Neutrophil (primary cell): ENCODE measurements around the gene INPP5A.

ENCODE experiments used
- H3K27ac ChIP-seq: fragments of 200-600 bp; sonication (generic); 2 replicates; pipeline ENCODE4 v1.5.1; 2016; ENCODE audit warnings: mild to moderate bottlenecking, moderate library complexity
- H3K27me3 ChIP-seq: fragments of 200-600 bp; sonication (generic); 2 replicates; pipeline ENCODE4 v1.6.0; 2016; ENCODE audit warnings: mild to moderate bottlenecking
- H3K36me3 ChIP-seq: fragments of 200-600 bp; sonication (generic); 2 replicates; pipeline ENCODE4 v1.5.1; 2017
- H3K4me1 ChIP-seq, 2 experiments: fragments of 200-600 bp in 1 of 2; sonication (generic) in 1 of 2; 1 replicate in 1 of 2; 2 replicates in 1 of 2; pipeline versions ENCODE4 v1.5.1 to v1.6.1; 2013 to 2016; ENCODE audit warnings: low read depth in 1 of 2, low read length in 1 of 2, mild to moderate bottlenecking in 1 of 2, moderate library complexity in 1 of 2; ENCODE audit not compliant: control insufficient read depth in 1 of 2, insufficient read depth in 1 of 2
- H3K4me3 ChIP-seq, 2 experiments: fragments of 200-600 bp in 1 of 2; sonication (generic) in 1 of 2; 1 replicate in 1 of 2; 2 replicates in 1 of 2; pipeline ENCODE4 v1.5.1; 2013 to 2016; ENCODE audit warnings: low read depth in 1 of 2, low read length in 1 of 2, mild to moderate bottlenecking in 1 of 2, moderate library complexity in 1 of 2
- H3K9me3 ChIP-seq: fragments of 200-600 bp; sonication (generic); 2 replicates; pipeline ENCODE4 v1.5.1; 2016
- TF ChIP-seq, protein P1 (sequence below): fragments of 200-600 bp; sonication (generic); IDR thresholded peaks from 2 replicates; pipeline ENCODE4 v1.5.1; 2016; ENCODE audit warnings: antibody characterized with exemption

INPP5A gene

DNA sequence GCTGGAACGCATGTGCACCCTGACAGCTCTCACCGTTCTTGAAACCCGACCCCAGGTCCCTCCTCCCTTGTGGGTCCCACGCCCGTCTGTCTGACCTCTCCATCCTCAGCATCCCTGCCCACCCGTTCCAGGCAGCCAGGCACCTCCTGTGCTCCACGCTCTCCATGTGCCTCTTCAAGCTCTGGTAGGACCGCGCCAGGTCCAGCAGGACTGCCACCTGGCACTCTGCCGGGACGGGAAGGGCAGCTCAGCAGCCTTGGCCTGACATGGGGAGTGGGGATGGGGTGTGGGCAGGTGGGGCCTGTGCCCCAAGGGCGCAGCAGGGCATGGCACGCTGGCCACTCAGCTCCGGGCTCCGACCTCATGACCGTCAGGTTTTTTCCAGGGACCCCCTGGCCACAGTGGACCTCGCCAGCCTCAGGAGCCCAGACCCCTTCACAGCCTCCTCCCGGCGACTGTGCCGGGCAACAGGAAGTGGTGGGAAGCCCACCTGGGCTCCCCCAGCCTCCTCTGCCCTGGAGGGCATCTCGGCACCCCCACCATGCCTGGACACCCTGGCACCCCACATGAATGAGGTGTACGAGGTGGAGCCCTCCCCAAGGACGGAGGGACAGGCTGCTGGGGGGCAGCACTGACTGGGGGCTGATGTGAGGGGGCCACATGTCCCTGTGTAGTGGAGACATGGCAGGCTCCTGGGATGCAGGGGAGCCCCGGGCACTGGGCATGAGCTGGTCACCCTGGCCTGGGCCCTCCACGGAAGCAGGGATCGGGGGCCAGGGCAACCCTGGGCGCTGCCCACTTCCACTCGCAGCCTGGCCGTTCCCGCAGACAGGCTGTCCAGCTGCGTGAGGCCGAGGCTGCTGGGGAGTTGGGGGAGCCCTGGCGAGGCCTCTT lies 273.5 kb downstream of the INPP5A start:
- H3K27me3 ChIP-seq: peaks cover 16% of the 10 kb centered on the region
- TF ChIP-seq, protein P1, sequence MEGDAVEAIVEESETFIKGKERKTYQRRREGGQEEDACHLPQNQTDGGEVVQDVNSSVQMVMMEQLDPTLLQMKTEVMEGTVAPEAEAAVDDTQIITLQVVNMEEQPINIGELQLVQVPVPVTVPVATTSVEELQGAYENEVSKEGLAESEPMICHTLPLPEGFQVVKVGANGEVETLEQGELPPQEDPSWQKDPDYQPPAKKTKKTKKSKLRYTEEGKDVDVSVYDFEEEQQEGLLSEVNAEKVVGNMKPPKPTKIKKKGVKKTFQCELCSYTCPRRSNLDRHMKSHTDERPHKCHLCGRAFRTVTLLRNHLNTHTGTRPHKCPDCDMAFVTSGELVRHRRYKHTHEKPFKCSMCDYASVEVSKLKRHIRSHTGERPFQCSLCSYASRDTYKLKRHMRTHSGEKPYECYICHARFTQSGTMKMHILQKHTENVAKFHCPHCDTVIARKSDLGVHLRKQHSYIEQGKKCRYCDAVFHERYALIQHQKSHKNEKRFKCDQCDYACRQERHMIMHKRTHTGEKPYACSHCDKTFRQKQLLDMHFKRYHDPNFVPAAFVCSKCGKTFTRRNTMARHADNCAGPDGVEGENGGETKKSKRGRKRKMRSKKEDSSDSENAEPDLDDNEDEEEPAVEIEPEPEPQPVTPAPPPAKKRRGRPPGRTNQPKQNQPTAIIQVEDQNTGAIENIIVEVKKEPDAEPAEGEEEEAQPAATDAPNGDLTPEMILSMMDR: no peak
- H3K27ac ChIP-seq: no peak overlapping the region
- H3K36me3 ChIP-seq: no peaks in the 10 kb centered on the region
- H3K4me1 ChIP-seq: no peaks in the 10 kb centered on the region
- no peaks in the 10 kb centered on the region for H3K9me3 ChIP-seq
- H3K4me3 ChIP-seq: no peak overlapping the region

DNA sequence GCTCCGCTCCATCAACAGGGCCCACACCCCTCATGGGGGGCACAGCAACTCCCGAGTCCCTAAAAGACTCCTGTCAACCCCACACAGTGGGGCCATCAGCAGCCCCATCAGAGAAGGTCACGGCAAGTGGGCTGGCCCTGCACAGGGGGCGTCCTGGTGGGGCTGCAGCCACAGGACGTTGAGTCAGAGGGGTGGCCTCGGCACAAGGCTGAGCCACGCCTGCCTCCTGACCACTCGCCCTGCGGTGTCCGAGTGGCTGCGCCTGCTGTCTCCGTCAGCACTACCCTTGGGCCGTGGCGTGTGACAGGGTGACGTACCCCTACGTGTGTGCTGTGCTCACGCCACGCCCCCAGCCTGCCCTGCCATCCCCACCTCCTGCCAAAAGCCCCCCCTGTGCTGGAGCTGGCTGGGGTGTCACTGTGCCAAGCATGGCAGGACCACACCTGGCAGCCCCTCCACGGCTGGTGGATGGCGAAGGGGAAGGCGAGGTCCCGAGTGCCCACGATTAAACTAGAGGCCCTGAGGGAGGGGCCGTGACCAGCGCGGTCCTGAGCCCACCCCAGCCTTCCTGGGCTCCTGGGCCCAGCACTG lies 274.4 kb downstream of the INPP5A start:
- no peaks in the 10 kb centered on the region for H3K9me3 ChIP-seq
- no peak overlapping the region for H3K4me3 ChIP-seq
- TF ChIP-seq, protein P1: no peak
- no peaks in the 10 kb centered on the region for H3K36me3 ChIP-seq
- H3K27ac ChIP-seq: no peak overlapping the region
- H3K27me3 ChIP-seq: peaks cover 10% of the 10 kb centered on the region
- no peaks in the 10 kb centered on the region for H3K4me1 ChIP-seq

DNA sequence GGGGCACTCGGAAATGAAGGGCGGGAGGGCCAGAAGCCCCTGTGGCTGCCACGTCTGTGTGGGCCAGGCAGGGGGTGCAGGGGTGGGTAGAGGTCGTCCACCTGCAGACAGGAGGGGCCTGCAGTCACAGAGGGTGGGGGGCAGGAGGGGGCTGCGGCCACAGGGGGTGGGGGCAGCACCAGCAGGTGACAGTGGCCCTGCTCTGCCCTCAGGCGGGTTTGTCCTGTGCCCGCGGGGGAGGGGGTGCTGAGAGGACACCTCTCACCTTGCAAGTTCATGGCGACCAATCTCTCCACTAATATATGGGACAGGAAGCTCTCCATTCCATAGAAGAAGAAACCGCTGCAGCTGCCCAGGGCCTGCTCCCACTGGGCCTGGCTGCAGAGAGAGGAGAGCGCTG lies 274.9 kb downstream of the INPP5A start:
- Histone ChIP-seq H3K4me1 (no peaks in the 10 kb centered on the region), H3K27ac (no peak overlapping the region), H3K27me3 (peaks cover 12% of the 10 kb centered on the region), H3K36me3 (no peaks in the 10 kb centered on the region), H3K9me3 (no peaks in the 10 kb centered on the region), H3K4me3 (no peak overlapping the region)
- TF ChIP-seq, protein P1: no peak

DNA sequence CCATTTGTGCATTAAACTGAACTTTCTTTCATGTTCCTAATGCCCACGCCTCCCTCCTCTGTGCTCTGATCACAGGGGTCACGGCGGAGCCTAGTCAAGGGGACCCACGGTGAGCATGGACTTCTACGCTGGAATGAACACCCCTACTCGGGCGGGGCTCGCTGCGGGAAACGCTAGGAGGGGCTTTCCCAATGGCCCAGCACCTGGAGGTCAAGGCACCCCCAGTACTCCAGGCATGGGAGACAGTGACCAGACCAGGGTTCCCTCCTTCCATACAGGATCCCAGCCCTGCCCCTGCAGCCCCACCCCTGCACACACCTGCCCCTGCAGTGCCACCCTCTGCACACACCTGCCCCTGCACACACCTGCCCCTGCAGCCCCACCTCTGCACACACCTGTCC lies 275.4 kb downstream of the INPP5A start:
- Histone ChIP-seq H3K4me3 (no peak overlapping the region), H3K27me3 (peaks cover 14% of the 10 kb centered on the region)

DNA sequence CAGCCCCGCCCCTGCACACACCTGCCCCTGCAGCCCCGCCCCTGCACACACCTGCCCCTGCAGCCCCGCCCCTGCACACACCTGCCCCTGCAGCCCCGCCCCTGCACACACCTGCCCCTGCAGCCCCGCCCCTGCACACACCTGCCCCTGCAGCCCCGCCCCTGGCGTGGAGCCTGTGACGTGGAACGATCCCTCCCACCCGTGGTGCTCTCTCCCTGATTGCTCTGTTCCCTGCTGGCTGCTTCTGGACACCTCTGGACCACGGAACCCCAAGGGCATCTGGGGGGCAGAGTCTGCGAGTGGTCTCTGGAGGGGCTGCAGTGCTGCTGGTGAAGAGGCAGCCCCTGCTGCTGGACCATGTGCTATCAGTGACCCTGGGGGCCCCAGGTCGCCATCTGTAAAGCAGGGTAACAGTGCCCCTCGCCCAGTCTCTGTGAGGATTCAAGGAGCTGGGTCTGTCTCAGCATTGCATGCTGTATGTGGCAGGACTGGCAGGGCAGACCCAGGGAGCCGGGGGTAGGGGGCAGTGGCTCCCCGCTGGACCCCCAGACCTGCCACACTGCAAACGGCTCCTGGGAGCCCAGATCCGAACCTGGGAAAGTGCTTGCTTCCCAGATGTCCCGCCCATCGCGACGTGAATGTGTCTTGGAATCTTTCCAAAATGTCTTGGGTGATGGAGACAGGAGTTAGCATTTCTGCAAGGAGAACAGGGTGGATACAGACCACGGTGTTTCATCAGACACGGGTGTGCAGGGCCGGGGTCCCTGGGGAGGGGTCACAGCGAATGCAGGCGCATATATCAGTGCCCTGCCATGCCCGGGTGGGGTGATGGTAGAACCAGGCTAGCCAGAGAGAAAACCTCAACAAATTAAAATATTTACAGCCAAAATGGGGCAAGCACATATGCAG lies 276.2 kb downstream of the INPP5A start:
- Histone ChIP-seq H3K27me3 (peaks cover 5% of the 10 kb centered on the region), H3K4me3 (no peak overlapping the region), H3K36me3 (no peaks in the 10 kb centered on the region), H3K9me3 (no peaks in the 10 kb centered on the region), H3K27ac (no peak overlapping the region), H3K4me1 (no peaks in the 10 kb centered on the region)
- TF ChIP-seq, protein P1: no peak

More for the DNA sequence above, 275.4 kb downstream of the INPP5A start:
- H3K36me3 ChIP-seq: no peaks in the 10 kb centered on the region
- no peaks in the 10 kb centered on the region for H3K4me1 ChIP-seq
- no peak overlapping the region for H3K27ac ChIP-seq
- TF ChIP-seq, protein P1: no peak
- H3K9me3 ChIP-seq: no peaks in the 10 kb centered on the region
